GM19043 (cell line): ENCODE measurements around the gene ZNF764.
"Not testable (repeated sequence)": the region's sequence is repeated elsewhere in the genome, so short reads cannot be mapped to it uniquely, and the experiment has no call there.

ENCODE experiments used
- ATAC-seq: cut with Tn5 transposase; IDR thresholded peaks from one replicate; pipeline ENCODE4 v1.9.1; 2021; ENCODE audit warnings: low read depth; ENCODE audit not compliant: unreplicated experiment

The ZNF764 gene

DNA sequence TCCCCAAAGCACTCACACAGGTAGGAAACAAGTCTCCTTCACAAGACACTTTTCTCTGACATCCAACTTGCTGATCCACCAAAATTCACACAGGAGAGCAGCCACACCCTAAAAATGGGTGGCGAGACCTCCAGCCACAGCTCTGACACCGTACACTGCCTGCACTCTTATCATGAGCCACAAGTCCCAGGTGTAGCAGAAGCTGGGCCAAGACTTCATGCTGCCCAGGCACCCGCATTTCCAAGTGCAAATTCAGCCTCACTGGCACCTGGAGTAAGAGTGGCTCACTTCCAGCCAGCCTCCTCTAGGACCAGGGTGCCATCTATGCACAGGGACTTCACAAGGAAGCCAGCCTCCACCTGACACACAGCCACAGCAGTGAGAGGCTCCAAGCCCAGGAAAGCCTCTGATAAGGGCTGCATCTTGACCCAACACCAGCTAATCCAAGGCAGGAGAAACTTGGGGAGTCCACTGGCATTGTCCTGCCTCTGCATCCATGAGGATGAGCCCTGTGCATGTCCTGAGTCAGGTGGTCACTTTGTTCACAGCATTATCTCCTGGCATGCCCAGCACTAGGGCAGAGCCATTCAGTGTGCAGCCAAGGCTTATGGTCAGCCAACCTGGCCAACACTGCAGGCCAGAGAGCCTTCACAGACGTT, 29.2 kb downstream of the ZNF764 start:
- no peak for ATAC-seq

DNA sequence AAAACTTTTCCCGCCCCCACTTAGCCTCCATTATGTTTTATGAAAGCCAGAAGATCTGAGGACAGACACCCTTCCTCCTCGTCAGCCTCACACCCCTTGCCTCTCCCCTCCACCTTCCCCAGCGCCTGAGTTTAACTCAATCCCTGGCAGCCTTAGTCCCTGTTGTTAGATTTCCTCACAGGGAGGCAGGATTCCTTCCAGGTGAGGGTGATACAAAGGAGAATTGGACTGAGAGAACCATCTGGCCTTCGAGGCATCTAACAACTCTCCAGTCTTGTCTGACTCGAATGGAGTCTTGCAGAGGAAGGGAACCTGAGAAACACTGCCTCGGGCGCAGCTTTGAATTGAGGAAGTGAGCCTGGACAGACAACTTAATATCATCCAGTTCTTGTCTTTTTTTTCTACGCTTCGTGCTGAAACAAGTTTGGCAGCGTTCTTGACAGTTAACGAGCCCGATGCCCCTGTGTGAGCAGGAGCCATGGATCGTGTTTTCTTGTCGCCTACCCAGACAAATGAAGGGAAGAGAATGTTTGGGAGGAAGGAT, 30.5 kb downstream of the ZNF764 start:
- no peak for ATAC-seq

DNA sequence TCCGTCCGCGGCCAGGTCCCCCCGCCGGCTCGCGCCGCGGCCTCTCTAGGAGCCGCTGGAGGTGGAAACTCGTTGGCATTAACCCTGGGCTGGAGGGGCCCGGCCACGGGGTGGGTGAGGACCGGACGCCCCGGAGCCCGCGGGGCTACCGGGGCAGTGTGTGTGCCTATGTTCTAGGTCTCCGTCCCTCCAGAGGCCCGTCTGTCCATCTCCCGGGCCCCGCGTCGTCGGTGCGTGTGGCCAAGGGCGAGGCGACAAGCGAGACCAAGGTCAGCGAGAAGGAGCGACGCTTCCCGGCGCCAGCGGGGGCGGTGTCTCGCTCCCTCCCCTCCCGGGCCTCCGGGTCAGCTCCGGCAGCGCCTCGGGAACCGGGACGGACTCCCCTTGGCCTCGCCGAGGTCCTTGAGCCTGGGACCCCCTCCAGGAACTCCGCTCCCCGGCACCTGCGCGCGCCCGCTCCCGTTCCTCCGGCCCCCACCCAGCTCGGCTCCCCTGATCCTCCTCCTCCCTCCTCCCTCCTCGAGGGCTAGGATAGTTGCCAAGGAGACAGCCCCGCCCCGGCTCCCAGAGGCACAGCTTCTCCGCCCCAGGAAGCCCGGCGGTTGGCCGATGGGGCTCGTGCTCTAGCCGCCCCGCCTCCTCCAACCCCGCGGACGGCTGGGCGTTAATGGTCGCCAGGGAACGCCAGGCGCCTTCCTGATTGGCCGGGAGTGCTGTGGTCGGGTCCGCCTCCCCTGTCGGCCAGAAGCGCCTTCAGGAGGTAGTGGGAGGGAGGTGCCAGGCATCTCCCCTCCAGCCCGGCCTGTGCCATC, 31.1 kb downstream of the ZNF764 start:
- peak; percentile 76 for ATAC-seq

DNA sequence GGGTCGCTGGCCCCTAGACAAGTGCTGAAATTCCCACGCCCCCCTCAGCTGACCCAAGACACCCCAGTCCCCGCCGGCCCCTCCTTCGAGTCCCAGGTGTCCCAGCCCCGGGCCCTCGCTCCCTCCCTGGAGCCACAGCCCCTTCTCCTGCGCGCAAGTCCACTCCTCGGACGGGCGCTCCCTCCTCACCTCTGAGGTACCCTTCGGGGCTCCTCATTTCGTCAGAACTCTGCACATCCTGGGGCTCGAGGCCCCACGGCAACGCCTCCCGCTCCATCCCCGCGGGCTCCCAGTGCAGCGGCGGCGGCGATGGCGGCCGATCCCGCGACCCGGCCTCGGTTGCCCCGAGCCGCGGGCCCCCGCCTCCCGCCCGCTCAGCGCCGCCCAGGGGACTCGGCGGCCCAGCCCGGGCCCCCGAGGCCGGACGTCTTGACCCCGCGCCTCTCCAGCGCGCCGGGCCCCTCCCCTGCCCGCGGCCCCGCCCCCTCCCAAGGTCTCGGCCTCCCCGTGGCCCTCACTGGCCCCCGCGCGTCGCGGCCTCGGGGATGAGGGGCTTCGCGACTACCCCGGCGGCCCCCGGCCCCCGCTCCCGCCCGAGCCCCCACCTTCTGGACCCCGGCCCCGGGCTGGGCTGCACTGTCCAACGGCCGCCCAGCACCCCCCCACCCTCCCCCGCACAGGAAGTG, 31.9 kb downstream of the ZNF764 start, which contains the start of gene ZNF768:
TSS of gene ZNF768 (minus strand) at position 430 of the 686 bp plus-strand sequence. CDS start at position 277, 153 bp downstream.
- peak; percentile 19 for ATAC-seq

DNA sequence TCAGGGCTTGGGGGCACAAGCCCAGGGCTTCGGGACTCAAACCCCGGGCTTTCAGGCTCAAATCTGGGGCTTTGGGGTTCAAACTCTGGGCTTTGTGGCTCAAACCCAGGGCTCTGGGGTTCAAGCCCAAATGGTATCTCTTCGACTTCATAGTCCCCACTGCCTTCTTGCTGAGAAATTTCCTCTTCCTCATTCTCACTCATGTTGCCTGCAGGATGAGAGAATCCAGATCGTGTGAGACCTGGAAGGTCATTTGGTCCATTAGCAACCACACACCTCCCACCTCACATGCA, 32.4 kb downstream of the ZNF764 start:
- ATAC-seq, result no peak

DNA sequence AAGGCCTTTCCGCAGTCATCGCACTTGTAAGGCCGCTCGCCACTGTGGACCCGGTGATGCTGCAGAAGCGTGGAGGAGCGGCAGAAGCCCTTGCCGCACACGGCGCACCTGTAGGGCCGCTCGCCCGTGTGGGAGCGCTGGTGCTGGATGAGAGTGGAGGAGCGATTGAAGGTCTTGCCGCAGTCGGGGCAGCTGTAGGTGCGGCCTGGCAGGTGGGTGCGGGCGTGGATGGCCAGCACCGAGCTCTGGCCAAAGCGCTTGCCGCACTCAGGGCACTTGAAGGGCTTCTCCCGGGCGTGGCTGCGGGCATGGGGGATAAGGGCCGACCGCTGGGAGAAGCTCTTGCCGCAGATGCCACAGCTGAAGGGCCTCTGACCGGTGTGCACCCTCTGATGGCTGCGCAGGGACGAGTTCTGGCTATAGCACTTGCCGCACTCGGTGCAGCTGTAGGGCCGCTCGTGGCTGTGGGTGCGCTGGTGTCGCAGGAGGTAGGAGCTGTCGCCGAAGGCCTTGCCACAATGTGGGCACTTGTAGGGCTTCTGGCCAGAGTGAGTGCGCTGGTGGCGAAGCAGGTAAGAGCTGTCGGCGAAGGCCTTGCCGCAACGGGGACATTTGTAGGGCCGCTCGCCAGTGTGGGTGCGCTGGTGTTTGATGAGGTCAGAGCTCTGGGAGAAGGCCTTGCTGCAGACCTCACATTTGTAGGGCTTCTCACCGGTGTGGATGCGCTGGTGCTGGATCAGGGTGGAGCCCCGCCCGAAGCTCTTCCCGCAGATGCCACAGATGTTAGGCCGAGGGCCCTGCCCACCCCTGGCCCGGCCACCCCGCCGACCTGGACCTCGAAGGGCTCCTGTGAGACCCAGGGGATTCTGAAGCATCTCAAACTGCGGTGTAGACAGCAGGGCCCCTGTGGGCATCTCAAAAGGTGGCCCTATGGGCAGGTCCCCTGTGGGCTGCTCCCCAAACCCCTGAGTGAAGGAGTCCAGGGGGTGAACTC, 33.3 kb downstream of the ZNF764 start:
- no peak for ATAC-seq

DNA sequence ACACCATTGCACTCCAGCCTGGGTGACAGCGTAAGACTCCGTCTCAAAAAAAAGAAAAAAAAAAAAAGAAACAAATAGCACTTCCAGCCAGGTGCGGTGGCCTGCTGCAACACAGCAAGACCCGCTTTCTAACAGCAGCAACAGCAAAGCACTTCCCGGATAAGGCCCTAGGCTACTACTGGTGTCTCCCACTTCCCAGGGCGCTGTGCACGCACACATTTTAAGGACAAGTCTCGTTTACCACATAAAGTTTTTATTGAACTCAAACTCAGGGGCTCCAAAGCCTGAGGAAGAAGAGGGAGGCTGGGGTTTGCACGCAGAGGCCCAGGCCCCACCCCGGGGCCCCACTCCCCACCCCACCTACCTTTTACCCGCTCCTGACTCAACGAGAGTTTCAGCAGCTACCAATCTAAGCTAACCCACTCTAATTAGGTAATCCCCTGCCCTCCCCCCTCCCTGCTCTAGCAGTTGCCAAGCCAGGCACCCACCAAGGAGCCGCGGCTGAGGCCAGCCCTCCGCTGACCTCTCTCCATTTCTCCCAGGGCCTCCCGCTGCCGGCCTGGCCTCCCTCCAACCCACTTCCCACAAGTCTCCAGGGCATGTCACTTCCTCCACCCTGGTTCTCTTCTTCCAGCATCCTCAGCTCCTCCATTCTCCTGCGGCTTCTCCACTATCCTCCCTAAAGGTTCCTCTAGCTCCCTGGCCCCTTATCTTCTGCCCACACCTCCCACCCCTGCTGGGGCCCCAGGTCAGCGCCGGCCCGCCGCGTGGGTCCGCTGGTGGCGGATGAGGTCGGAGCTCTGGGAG, 34.2 kb downstream of the ZNF764 start:
- ATAC-seq, result no peak

DNA sequence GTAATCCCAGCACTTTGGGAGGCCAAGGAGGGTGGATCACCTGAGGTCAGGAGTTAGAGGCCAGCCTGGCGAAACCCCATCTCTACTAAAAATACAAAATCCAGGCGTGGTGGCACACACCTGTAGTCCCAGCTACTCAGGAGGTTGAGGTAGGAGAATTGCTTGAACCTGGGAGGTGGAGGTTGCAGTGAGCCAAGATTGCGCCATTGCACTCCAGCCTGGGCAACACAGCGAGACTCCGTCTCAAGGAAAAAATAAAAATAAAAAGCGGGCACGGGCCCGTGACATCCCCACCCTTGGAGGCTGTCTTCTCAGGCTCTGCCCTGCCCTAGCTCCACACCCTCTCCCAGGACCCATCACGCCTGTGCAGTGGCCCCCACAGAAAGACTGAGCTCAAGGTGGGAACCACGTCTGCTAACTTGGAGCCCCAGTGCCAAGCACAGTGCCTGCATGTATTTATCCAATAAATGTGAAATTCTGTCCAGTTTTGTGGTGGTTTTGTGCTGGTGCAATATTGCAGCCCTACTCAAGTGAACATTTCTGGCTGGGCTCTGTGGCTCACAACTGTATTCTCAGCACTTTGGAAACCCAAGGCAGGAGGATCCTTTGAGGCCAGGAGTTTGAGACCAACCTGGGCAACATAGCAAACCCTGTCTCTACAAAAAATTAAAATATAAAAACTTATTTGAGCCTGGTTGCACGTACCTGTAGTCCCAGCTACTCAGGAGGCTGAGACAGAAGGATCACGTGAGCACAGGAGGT, 35.3 kb downstream of the ZNF764 start:
- not testable (repeated sequence) for ATAC-seq

DNA sequence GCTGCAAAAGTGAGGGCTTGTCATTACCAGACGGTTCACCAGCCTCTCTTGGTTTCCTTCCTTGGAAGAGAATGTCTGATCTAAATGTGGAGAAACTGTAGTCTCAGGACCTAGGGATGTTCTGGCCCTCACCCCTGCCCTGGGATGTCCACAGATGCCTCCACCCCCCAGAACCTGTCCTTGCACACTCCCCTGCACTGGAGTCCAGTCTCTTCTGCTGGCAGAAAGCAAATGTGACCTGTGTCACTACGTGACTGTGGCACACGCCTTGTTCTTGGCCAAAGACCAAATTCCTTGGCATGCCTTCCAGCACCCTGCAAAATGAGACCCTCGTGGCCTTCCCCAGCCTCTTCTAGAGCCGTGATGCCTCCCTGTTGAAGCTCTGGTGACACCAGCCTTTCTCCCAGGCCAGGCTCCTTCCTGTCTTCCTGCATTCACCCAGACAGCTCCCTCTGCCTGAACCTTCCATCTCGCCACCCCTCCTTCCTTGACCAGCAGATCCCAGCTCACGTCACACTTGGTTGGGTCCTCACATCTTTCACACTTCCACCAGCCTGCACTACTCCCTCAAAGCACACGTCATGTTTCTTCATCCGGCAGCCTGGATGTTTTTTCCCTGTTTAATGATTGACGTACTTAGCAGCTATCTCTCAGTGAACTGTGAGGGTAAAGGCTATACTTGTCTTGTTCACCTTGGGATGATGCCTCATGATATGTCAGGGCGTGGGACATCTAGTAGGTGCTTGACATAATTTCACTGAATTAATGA, 36.1 kb downstream of the ZNF764 start:
- ATAC-seq, result no peak

DNA sequence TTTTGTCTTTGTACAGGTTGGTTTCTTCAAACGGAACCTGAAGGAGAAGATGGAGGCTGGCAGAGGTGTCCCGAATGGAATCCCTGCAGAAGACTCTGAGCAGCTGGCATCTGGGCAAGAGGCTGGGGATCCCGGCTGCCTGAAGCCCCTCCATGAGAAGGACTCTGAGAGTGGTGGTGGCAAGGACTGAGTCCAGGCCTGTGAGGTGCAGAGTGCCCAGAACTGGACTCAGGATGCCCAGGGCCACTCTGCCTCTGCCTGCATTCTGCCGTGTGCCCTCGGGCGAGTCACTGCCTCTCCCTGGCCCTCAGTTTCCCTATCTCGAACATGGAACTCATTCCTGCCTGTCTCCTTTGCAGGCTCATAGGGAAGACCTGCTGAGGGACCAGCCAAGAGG, 36.7 kb downstream of the ZNF764 start:
- no peak for ATAC-seq

DNA sequence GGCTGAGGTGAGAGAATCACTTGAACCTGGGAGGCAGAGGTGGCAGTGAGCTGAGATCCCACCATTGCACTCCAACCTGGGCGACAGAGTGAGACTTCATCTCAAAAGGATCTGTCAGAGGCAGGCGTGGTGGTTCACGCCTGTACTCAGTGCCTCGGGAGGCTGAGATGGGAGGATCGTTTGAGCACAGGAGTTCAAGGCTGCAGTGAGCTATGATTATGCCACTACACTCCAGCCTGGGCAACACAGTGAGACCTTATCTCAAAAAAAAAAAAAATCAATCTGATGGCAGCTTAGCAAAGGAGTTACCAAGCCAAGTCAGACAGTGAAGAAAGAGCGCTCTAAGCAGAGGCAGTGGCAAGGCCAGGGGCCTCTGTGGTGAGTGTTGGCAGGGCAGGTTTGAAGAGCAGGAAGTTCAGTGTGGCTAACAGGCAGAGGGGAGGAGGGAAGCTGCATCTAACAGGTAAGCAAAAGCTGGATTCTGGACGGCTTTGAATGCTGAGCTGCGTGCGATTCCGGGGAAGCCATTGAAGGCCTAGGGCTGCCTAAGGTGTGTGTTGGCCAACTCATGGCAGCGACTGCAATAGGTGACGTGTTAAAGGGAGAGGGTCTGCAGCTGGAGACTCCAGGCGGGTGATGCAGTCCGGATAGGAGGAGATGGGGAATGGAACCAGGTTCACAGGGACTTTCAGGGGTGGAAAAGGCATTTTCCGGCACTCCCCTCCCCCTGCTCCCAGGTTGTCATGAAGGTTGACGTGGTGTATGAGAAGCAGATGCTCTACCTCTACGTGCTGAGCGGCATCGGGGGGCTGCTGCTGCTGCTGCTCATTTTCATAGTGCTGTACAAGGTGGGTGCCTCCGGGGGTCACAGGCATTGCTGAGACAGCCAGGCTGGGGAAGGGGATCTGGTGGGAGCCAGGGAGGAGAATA, 38.8 kb downstream of the ZNF764 start:
- no peak for ATAC-seq

DNA sequence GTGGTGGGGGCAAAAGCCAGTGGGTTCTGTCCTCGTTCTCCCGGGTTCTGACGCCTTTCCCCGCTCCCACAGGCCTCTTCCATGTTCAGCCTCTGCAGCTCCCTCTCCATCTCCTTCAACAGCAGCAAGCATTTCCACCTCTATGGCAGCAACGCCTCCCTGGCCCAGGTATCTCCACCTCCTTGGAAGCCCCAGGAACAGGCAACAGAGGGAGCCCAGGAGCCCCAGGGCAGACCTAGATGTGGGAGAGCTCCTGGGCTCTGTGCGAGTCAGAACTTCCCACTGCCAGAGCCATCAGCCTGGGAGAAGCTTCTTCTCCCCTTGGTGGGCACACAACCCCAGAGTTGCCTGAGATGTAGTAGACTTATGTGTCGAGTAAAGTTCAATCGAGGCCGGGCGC, 39.6 kb downstream of the ZNF764 start:
- no peak for ATAC-seq

DNA sequence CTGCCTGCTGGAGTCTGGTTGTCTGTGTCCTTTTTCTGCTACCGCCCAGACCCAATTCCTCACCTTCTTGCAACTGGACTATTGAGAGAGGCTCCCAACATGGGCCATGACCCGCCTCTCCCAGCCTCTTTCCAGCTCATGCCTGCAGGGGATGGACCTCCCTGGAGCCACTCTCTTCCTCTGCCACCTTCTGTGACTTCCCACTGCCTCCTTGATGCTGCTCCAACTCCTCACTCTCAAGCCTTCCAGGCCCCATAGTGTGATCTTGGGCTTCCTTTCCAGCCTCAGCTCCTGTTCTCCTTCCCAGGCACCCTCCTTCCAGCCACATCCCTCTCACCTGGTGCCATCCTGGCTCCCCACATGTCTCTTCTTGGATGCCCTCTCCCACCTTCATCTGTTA, 42.9 kb downstream of the ZNF764 start:
- ATAC-seq, result no peak

DNA sequence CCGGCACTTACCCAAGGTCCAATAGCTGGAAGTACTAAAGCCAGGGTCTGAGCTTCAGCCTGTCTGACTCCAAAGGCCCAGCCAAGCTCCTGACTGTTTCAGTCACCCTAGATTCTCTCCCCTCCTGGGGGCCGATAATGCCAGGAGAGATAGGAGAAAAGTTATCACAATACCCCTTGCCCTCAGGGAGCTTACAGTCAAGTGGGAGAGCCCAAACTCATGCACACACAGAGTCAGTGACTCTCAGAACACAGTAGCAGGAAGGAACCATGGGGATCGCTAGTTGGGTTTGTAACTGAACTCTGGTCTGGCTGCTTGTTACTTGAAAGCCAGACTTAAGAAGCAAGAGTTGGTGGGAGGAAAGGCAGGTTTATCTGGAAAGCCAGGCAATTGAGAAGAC, 46.7 kb downstream of the ZNF764 start:
- ATAC-seq, result no peak

DNA sequence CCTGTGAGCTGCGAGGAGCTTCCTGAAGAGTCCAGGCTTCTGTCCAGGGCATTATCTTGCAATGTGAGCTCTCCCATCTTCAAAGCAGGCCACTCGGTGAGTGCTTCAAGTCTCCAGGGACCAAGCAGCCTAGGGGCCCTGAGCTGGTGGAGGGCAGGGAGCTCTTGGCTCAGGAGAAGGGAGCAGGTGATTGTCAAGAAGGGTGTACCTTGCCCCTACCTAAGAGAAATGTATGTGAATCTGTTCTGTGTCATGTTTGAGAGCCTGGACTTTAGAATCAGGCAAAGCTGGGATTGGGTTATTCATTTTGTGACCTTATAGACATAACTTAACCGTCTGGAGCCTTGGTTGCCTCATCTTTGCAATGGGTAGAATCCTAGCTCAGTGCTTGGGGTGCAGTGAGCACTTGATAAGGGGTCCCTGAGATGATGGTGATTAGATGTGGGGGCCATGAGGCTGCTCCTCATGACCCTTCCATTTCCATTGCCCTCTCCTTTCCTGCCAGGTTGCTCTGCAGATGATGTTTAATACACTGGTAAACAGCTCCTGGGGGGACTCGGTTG, 47.7 kb downstream of the ZNF764 start:
- no peak for ATAC-seq

DNA sequence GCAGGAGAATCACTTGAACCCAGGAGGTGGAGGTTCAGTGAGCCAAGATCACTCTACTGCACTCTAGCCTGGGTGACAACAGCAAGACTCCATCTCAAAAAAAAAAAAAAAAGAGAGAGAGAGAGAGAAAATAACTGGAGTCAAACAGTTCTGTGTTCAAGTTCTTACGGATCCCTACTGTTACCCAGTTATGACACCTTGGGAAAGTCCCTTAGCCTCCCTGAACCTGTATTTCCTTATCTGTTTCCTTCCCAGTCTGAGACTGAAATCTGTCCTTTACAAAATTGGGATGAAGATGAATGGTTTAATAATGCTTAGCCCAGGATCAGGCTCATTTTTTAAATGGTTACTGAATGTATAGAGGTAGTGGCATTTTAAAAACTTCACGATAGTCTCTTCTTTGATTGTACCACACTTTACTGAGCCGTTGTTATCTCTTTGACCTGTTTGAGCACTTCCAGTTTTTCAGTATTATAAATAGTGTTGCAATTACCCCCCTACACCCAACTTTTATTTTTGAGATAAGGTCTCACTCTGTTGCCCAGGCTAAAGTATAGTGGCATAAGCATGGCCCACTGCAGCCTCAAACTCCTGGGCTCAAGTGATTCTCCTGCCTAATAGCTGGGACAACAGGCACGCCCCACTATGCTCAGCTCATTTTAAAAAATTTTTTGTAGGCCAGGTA, 49.0 kb downstream of the ZNF764 start:
- ATAC-seq, result no peak
